Measurements from ENCODE around the gene RASSF8. TPM values are rescaled to one million over a fixed set of nuclear protein-coding genes. Genes with fewer than 3 reads are reported as not detected.

The RASSF8 gene
- 22.4 and 24.5 TPM in 2 replicates for total RNA-seq (2014; rRNA removed; shearing (Covaris generic))

- peak; percentile 71 to 78 for DNase-seq
- H3K27me3 ChIP-seq: no peaks in the 10 kb centered on the region
Observed at GRCh38 chr12:25958428-25959070, at the start of gene RASSF8. Gene RASSF8, plus strand, starts transcription at chr12:25958682. Its CDS starts 96,662 bp downstream, at chr12:26055344.

GRCh38 chr12:25914551-25914950 is 43.9 kb upstream of the RASSF8 start:
- Histone ChIP-seq H3K9me3 (replicated peaks) (no peaks in the 10 kb centered on the region), H3K4me1 (no peaks in the 10 kb centered on the region), H3K4me3 (no peak overlapping the region), H3K27me3 (no peaks in the 10 kb centered on the region), H3K27ac (no peak overlapping the region), H3K36me3 (no peaks in the 10 kb centered on the region)
- DNase-seq: no peak

More at GRCh38 chr12:25958428-25959070, at the start of gene RASSF8:
- Histone ChIP-seq H3K4me3 (peak within 1 kb of the TSS; percentile 100), H3K9me3 (replicated peaks) (no peaks in the 10 kb centered on the region), H3K4me1 (no peaks in the 10 kb centered on the region), H3K36me3 (no peaks in the 10 kb centered on the region), H3K27ac (peak within 1 kb of the TSS; percentile 77)

DNA sequence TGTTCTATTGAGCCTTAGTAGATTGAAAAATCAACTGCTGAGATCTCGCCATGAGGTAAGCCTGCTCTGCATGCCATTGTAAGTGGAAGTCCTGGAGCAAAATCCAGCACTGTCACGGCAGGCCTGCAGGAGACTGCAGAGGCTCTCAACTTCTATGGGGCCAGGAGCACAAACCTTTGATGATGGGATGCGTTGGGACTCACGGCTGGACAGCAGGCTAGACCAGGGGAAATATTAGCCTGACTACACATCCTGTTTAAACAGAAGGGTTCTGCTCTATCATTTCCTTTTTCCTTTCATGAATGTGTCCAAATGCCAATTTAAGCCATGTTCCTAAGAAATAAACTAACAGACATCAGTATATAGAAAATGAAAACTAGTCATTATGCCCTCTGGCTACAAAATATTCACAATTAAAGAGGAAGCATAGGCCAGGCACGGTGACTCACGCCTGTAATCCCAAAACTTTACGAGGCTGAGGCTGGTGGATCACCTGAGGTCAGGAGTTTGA is 33.9 kb upstream of the RASSF8 start:
- Histone ChIP-seq H3K9me3 (replicated peaks) (no peaks in the 10 kb centered on the region), H3K27me3 (no peaks in the 10 kb centered on the region), H3K4me3 (no peak overlapping the region), H3K36me3 (no peaks in the 10 kb centered on the region), H3K27ac (no peak overlapping the region), H3K4me1 (no peaks in the 10 kb centered on the region)
- DNase-seq: no peak

DNA sequence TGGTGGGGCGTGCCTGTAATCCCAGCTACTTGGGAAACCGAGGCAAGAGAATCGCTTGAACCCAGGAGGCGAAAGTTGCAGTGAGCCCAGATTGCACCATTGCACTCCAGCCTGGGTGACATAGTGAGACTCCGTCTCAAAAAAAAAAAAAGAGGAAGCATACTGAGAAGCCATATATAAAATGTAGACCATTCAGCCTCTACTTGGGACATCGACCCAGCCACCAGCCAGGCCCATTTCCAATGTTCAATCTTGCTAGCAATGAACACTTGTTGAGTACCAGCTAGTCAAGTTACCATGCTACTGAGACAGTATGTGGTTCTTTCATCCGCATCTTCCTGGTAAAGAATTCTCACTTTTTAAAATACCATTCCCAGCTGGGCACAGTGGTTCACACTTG is 33.4 kb upstream of the RASSF8 start:
- no peaks in the 10 kb centered on the region for H3K36me3 ChIP-seq
- no peaks in the 10 kb centered on the region for H3K4me1 ChIP-seq
- no peaks in the 10 kb centered on the region for H3K27me3 ChIP-seq

DNA sequence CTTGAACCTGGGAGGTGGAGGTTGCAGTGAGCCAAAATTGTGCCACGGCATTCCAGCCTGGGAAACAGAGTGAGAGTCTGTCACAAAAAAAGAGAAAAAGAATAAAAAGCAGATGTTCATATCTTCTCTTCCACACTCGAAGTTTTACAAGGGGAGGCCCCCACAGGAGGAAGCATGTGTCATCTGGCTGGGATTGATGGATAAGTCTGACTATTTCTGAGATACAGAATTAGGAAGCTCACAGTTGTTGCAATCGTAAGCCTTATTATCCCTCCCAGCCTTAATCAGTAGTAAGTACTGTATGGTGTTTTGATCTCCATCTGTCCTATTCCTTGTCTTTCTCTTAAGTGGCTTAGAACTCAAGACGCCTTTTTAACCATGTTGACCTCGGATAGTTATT is 31.9 kb upstream of the RASSF8 start:
- Histone ChIP-seq H3K4me3 (no peak overlapping the region), H3K4me1 (no peaks in the 10 kb centered on the region), H3K36me3 (no peaks in the 10 kb centered on the region), H3K27ac (no peak overlapping the region), H3K27me3 (no peaks in the 10 kb centered on the region), H3K9me3 (replicated peaks) (no peaks in the 10 kb centered on the region)
- no peak for DNase-seq

More for the DNA sequence above, 33.4 kb upstream of the RASSF8 start:
- Histone ChIP-seq H3K4me3 (no peak overlapping the region), H3K27ac (no peak overlapping the region), H3K9me3 (replicated peaks) (no peaks in the 10 kb centered on the region)
- DNase-seq: no peak

- Histone ChIP-seq H3K9me3 (replicated peaks) (no peaks in the 10 kb centered on the region), H3K4me1 (no peaks in the 10 kb centered on the region), H3K4me3 (no peak overlapping the region), H3K36me3 (no peaks in the 10 kb centered on the region), H3K27me3 (no peaks in the 10 kb centered on the region), H3K27ac (no peak overlapping the region)
- no peak for DNase-seq
Observed at GRCh38 chr12:25929142-25929541, 29.3 kb upstream of the RASSF8 start.

GRCh38 chr12:25932971-25933370 is 25.5 kb upstream of the RASSF8 start:
- Histone ChIP-seq H3K36me3 (no peaks in the 10 kb centered on the region), H3K4me1 (no peaks in the 10 kb centered on the region), H3K4me3 (no peak overlapping the region), H3K27ac (no peak overlapping the region), H3K27me3 (no peaks in the 10 kb centered on the region), H3K9me3 (replicated peaks) (no peaks in the 10 kb centered on the region)
- no peak for DNase-seq

- H3K27ac ChIP-seq: no peak overlapping the region
Observed at GRCh38 chr12:25934456-25934855, 24.0 kb upstream of the RASSF8 start.

DNA sequence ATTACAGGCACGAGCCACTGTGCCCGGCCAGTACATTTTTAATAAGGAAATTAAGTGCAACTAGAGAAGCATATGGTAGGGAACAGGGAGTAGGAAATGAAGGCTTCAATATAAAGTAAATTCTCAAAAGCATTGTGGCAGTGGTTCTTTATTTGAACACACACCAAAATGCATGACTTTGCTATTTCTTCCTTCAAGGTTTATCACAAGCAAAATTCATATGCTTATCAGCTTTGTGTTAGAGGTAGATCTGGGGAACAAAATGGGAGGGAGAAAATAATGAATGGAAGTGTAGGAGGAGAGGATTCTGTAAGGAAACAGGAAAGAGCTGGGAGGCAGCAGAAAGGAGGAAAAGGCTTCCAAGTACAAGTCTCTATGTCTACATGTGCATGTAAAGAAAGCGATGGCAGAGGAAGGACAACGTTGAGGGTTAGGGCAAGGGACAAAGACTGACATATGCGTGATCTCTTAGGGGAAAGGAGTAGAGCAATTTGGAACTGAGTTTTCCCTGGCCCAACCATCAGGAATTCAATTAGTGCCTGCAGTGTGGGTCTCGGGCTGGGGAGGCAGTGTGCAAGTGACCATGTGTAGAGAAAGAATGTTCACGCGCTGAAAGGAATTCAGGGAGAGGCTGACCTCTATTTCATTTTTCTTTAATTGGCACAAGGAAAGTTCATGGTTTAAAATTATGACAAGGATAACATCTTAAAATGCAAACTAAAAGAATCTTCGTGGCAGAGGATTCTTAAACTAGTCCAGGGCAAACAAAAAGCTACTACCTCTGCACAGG is 22.9 kb upstream of the RASSF8 start:
- no peak for DNase-seq
- H3K27ac ChIP-seq: no peak overlapping the region
- no peaks in the 10 kb centered on the region for H3K27me3 ChIP-seq
- no peak overlapping the region for H3K4me3 ChIP-seq
- H3K4me1 ChIP-seq: no peaks in the 10 kb centered on the region
- H3K9me3 ChIP-seq (replicated peaks): no peaks in the 10 kb centered on the region
- H3K36me3 ChIP-seq: no peaks in the 10 kb centered on the region

More at GRCh38 chr12:25934456-25934855, 24.0 kb upstream of the RASSF8 start:
- Histone ChIP-seq H3K9me3 (replicated peaks) (no peaks in the 10 kb centered on the region), H3K27me3 (no peaks in the 10 kb centered on the region), H3K36me3 (no peaks in the 10 kb centered on the region), H3K4me1 (no peaks in the 10 kb centered on the region), H3K4me3 (no peak overlapping the region)
- no peak for DNase-seq

DNA sequence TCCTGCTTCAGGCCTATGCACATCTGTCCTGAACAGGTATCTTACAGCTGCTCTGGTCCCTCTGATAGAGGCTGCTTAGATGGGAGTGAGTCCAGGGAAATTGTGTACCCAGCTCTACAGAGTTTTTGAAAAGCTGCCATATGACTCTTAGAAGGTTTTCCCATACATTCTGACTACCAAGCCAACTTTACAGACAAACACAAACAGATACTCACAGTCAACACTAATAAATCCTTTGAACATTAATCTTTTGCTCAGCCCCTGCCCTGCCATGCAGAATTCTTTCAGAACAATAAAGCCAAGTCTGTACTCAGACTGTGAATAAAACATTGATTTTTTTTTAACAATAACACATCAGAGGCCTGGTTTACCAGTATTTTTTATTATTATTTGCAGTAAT is 21.4 kb upstream of the RASSF8 start:
- no peak overlapping the region for H3K4me3 ChIP-seq
- H3K27me3 ChIP-seq: no peaks in the 10 kb centered on the region
- no peak for DNase-seq
- H3K9me3 ChIP-seq (replicated peaks): no peaks in the 10 kb centered on the region
- no peaks in the 10 kb centered on the region for H3K4me1 ChIP-seq
- no peaks in the 10 kb centered on the region for H3K36me3 ChIP-seq
- no peak overlapping the region for H3K27ac ChIP-seq

GRCh38 chr12:25938581-25938980 is 19.9 kb upstream of the RASSF8 start:
- DNase-seq: no peak
- no peak overlapping the region for H3K27ac ChIP-seq
- no peaks in the 10 kb centered on the region for H3K27me3 ChIP-seq
- no peaks in the 10 kb centered on the region for H3K9me3 ChIP-seq (replicated peaks)
- H3K36me3 ChIP-seq: no peaks in the 10 kb centered on the region
- H3K4me1 ChIP-seq: no peaks in the 10 kb centered on the region
- H3K4me3 ChIP-seq: no peak overlapping the region

- no peak for DNase-seq
- no peak overlapping the region for H3K4me3 ChIP-seq
- no peaks in the 10 kb centered on the region for H3K9me3 ChIP-seq (replicated peaks)
- no peaks in the 10 kb centered on the region for H3K4me1 ChIP-seq
- no peaks in the 10 kb centered on the region for H3K36me3 ChIP-seq
- H3K27ac ChIP-seq: no peak overlapping the region
- H3K27me3 ChIP-seq: no peaks in the 10 kb centered on the region
Observed at GRCh38 chr12:25939606-25940005, 18.9 kb upstream of the RASSF8 start.

DNA sequence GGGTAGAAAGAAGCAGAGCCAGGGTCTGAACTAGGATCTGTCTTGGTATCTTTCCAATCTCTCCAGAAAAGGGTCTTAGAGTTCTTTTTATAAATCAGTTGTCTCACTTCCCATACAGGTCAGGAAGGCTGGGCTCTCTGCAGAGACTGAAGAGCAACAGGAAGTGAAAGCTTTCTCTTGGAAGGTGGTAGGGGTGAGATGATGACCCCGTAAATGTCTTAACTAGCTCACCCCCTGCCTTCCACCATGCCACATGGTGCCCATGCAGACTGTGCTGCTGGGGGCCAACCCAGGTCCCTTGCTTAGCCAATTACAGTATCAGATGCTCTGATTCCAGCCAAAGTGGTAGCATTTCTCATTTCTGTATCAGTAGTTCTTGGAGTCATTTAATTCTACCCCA is 17.6 kb upstream of the RASSF8 start:
- no peaks in the 10 kb centered on the region for H3K27me3 ChIP-seq
- H3K9me3 ChIP-seq (replicated peaks): no peaks in the 10 kb centered on the region
- H3K27ac ChIP-seq: no peak overlapping the region
- H3K36me3 ChIP-seq: no peaks in the 10 kb centered on the region
- H3K4me1 ChIP-seq: no peaks in the 10 kb centered on the region
- no peak for DNase-seq
- no peak overlapping the region for H3K4me3 ChIP-seq

GRCh38 chr12:25942709-25943108 is 15.8 kb upstream of the RASSF8 start:
- no peaks in the 10 kb centered on the region for H3K36me3 ChIP-seq
- no peaks in the 10 kb centered on the region for H3K4me1 ChIP-seq
- H3K4me3 ChIP-seq: no peak overlapping the region
- no peak for DNase-seq
- H3K27ac ChIP-seq: no peak overlapping the region
- no peaks in the 10 kb centered on the region for H3K27me3 ChIP-seq
- no peaks in the 10 kb centered on the region for H3K9me3 ChIP-seq (replicated peaks)

DNA sequence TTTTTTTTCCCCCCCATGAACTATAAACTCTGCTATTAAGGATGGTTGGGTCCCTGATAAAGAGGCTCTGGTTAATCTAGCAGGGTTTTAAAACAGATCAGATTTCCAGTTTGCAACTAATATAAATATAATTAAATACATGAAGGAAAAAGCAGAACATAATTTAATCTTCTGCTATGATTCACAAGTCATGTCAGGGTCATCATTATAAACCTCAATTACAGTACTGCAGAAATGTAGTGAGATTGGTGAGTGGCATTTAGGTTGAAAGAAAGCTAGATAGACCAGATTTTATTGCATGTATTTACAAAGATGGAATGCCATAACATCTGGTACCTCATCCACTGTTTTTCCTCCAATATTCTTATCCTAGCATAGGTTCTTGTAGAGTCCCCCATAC is 14.5 kb upstream of the RASSF8 start:
- H3K4me1 ChIP-seq: no peaks in the 10 kb centered on the region
- no peaks in the 10 kb centered on the region for H3K9me3 ChIP-seq (replicated peaks)
- H3K4me3 ChIP-seq: no peak overlapping the region
- no peaks in the 10 kb centered on the region for H3K36me3 ChIP-seq
- no peaks in the 10 kb centered on the region for H3K27me3 ChIP-seq
- no peak overlapping the region for H3K27ac ChIP-seq
- no peak for DNase-seq

Measured in SJCRH30 (cell line).